NCI-H226 (cell line): ENCODE results near the gene PLAGL1.
A peak's percentile ranks its signal among the peaks of the same experiment; 100 is the strongest.

Experiments
- DNase-seq: peaks from one replicate; pipeline ENCODE4 v3.0.0-alpha.2; 2015

PLAGL1 gene

GRCh38 chr6:144008846-144009245 is 787 bp upstream of the PLAGL1 start:
- no peak for DNase-seq

DNA sequence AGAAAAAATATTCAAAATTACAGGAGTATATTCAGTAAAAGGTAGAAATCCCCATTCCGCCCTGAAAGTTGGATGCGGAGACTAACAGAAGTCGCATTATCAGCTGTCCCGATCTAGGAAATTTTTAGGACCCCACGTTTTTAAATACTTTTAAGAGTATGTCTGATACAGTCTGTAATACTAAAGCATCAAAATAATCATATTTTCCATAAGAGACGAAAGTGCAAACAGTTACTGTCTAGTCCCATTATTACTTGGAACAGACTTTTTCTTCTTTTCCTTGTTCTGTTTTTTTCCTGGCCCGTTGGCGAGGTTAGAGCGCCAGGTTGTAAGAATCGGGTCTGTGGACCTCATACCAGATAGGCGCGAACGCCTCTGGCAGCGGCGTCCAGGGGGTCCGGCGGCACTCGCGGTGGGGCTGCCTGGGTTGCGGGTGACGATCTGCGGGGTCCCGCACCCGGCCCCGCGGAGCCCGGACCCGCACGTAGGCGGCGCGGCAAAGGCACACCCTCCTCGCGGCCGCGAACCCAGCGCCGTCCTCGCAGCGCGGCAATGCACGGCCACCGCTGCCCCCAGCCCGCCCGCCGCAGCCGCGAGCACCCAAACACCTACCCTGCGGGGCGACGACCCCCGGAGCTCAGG is 460 bp downstream of the PLAGL1 start:
- DNase-seq = no peak

DNA sequence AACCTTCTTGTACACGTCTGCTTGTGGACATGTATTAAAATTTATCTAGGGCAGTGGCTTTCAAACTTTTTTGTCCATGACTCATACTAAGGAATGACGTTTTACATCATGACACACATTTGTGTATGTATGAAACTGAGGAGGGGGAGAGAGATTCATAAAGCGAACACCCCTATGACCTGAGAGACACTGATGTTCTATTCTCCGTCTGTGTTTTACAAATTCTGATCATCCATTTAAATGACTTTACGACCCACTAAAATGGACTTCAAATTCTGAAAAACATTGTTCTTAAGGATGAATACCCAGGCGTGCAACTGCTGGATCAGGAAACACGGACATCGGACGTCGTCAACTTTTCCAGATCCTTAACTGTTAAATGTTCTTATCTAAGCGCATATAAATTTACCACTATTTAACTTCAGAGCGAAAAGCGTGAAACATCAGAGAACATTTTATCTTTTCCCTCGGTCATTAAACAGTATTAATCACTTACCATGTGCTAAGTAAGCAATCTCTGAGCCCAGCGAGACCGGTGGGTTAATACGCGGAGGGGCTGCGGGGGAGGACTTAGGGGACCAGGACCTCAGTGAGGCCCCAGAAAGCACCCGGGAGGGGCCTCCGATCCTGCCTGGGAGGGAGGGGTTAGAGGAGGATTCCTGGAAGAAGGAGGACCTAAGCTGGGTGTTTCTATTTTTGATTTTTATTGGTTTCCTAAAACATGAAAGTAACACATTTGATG is 1.2 kb downstream of the PLAGL1 start:
- peak; percentile 39 for DNase-seq

- peak; percentile 73 for DNase-seq
Observed at GRCh38 chr6:143999406-143999805, 8.7 kb downstream of the PLAGL1 start.

GRCh38 chr6:143998686-143999085 is 9.4 kb downstream of the PLAGL1 start:
- no peak for DNase-seq

- no peak for DNase-seq
Observed at GRCh38 chr6:143993965-143994646, 14.0 kb downstream of the PLAGL1 start.

DNA sequence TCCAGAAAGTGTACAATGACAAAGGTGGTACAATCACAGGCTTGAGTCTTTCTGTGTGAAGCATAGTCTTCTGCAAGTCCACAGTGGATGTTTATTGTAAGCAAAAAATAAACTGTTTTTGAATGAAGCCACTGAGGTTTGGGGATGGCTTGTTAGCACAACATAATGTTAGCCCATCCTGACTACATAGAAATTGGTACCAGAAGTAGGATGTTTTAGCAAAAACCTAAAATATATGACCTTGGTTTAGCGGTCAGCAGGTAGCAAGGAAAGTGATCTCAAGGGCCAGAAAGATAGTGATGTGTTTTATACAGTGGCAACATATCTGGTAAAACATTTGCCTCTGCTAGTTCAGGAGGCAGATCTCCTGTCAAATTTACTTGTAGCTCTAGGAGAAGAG is 15.8 kb downstream of the PLAGL1 start:
- DNase-seq = no peak

GRCh38 chr6:143986463-143987065 is 21.5 kb downstream of the PLAGL1 start:
- no peak for DNase-seq

DNA sequence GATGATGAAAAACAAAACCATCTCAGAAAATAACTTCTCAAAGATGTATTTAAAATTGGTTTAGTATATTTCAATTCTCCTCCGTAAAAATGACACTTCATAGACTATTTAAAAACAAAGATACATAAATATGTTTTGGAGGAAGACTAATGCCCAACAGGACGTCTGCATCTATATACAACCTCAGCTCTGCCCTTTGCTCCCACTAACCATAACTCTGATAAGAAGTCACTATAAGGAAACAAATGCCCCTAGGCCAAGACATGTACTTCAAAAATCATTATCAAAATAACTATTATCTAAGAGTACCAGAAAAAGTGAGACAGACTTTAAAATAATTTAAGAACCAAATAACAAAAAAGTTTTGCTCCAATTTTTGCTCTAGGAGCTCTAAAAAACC is 23.4 kb downstream of the PLAGL1 start:
- DNase-seq = no peak

DNA sequence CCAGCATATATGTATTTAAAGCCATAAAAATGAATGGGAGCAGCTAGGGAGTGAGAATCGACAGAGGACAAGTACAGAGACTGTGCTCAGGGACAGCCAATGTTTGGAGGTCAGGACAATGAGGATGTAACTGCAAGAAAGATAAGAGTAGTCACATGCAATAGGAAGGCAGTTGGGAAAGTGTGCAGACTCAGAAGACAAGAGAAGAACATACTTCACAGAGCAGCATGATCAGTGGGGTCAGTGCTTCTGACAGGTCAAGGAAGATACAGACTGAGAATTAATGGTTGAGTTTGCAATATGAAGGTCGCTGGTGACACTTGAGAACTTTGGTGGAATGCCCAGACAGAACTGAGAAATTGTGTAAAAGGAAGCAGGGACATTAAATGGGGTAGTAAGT is 25.1 kb downstream of the PLAGL1 start:
- DNase-seq = no peak

DNA sequence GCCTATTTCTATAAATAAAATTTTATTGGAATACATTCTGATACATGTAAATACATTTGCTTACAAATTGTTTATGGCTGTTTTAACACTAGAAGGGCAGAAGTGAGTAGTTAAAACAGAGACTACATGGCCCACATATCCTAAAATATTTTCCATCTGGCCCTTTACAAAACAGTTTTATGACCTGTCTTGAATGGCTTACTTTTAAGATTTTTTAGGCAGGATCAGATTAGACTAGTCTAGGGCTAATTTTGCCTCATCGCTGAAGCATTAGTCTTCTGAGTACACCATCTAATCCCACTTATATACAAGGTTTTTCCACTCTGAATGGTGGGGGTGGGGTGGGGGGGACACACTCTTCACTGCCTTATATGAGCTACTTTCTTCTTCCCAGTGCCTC is 27.1 kb downstream of the PLAGL1 start:
- no peak for DNase-seq

GRCh38 chr6:143976806-143977349 is 31.2 kb downstream of the PLAGL1 start:
- no peak for DNase-seq

- DNase-seq = no peak
Observed at GRCh38 chr6:143974089-143974488, 34.0 kb downstream of the PLAGL1 start.

GRCh38 chr6:143973097-143973966 is 34.7 kb downstream of the PLAGL1 start:
- no peak for DNase-seq

GRCh38 chr6:143971482-143972205 is 36.4 kb downstream of the PLAGL1 start:
- no peak for DNase-seq

DNA sequence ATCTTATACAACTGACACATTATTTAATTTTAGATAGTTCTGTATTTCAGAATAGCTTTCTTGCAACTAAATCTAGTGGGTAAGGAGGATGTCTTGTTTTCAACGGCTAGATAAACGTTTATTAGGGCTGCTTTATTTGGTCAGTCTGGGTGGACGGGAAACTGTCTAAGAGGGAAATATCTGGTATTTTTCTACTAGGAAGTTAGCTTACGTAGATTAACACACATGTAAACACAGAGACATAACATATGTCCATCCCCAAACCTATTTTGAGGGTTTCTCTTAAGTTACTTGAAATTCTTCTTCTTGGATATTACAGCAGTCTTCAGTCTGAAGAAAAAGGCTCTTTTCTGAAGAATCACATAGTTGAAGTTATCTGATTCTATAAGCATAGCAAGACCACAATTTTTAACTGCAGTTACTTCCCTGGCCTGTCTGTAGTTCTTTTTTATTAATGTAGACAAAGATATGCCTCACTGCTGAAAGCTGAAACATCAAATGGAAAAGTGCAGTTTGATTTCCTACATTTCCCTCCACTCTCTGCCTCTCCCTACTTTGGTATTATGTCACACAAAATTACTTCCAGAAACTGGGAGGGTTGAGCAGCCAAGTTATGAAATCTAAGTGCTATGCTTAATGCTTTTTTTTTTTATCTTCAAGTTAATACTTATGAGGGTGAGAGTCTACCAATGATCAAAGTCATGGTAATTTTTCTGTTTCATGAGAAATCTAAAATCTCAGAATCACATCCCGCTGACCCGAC is 37.4 kb downstream of the PLAGL1 start:
- DNase-seq = no peak

DNA sequence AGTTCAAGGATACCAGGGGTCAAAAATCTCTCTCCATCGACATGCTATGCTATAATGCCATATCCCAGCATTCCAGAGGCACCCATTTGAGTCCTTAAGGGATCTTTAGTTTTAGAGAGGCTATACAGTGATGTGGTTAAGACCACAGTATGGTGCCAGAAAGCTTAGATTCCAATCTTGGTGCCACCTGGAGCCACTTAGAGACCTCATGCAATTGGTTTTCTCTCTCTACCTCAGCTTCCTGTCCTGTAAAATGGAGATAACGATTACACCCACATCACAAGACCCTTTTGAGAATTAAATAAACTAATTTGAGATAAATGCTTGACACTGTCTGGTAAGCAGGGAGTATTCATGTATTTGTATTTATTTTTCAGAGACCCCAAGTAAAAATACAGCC is 39.0 kb downstream of the PLAGL1 start:
- no peak for DNase-seq

- no peak for DNase-seq
Observed at GRCh38 chr6:143967706-143968376, 40.2 kb downstream of the PLAGL1 start.

- no peak for DNase-seq
Observed at GRCh38 chr6:143966312-143966711, 41.7 kb downstream of the PLAGL1 start.

GRCh38 chr6:143965503-143966171 is 42.4 kb downstream of the PLAGL1 start:
- no peak for DNase-seq
